GM19438 (cell line): ENCODE measurements around the gene MYBPH.

Experiments used
- ATAC-seq: cut with Tn5 transposase; IDR thresholded peaks from one replicate; pipeline ENCODE4 v1.9.1; 2021; ENCODE audit warnings: low read depth; ENCODE audit not compliant: unreplicated experiment

MYBPH gene

GRCh38 chr1:203151362-203152157 is 24.1 kb downstream of the MYBPH start:
- no peak for ATAC-seq

GRCh38 chr1:203150511-203151297 is 24.9 kb downstream of the MYBPH start:
- no peak for ATAC-seq

GRCh38 chr1:203149188-203149840 is 26.3 kb downstream of the MYBPH start:
- no peak for ATAC-seq

- ATAC-seq: no peak
Measured at GRCh38 chr1:203148579-203148978, 27.0 kb downstream of the MYBPH start.

GRCh38 chr1:203148127-203148526 is 27.5 kb downstream of the MYBPH start:
- ATAC-seq: no peak

GRCh38 chr1:203147376-203147775 is 28.2 kb downstream of the MYBPH start:
- no peak for ATAC-seq

- ATAC-seq: no peak
Measured at GRCh38 chr1:203146537-203146936, 29.1 kb downstream of the MYBPH start.

- ATAC-seq: no peak
Measured at GRCh38 chr1:203146042-203146369, 29.6 kb downstream of the MYBPH start.

- no peak for ATAC-seq
Measured at GRCh38 chr1:203145321-203146041, 30.1 kb downstream of the MYBPH start.

- no peak for ATAC-seq
Measured at GRCh38 chr1:203144661-203145060, 31.0 kb downstream of the MYBPH start.

- ATAC-seq: no peak
Measured at GRCh38 chr1:203143641-203144040, 32.0 kb downstream of the MYBPH start.

- no peak for ATAC-seq
Measured at GRCh38 chr1:203142684-203143408, 32.8 kb downstream of the MYBPH start.

- ATAC-seq: no peak
Measured at GRCh38 chr1:203142124-203142523, 33.5 kb downstream of the MYBPH start.

GRCh38 chr1:203140743-203141520 is 34.7 kb downstream of the MYBPH start:
- ATAC-seq: no peak

- no peak for ATAC-seq
Measured at GRCh38 chr1:203139976-203140475, 35.6 kb downstream of the MYBPH start.

- ATAC-seq: no peak
Measured at GRCh38 chr1:203138066-203138465, 37.6 kb downstream of the MYBPH start.

GRCh38 chr1:203137324-203137723 is 38.3 kb downstream of the MYBPH start:
- ATAC-seq: no peak

GRCh38 chr1:203136409-203137042 is 39.1 kb downstream of the MYBPH start:
- ATAC-seq: no peak
